GM12878 (cell line): ENCODE data around the gene OSBPL3. TPM values are rescaled to one million over a fixed set of nuclear protein-coding genes. Genes with fewer than 3 reads are reported as not detected.

Source experiments
- BRCA1 ChIP-seq: IDR thresholded peaks from 2 replicates; pipeline ENCODE4 v1.6.1; 2011; ENCODE audit warnings: low read depth, low read length, improper control_type of control experiment
- HDAC6 ChIP-seq: fragments of 200-600 bp; sonication (generic); IDR thresholded peaks from one replicate; pipeline ENCODE4 v1.8.0; 2017; ENCODE audit warnings: antibody characterized with exemption; ENCODE audit not compliant: unreplicated experiment
- MEF2B ChIP-seq: fragments of 450-650 bp; IDR thresholded peaks from 2 replicates; pipeline ENCODE4 v1.6.1; 2018; ENCODE audit warnings: mild to moderate bottlenecking, moderate library complexity; ENCODE audit not compliant: partially characterized antibody, poor library complexity, severe bottlenecking
- MYC ChIP-seq: IDR thresholded peaks from 2 replicates; pipeline ENCODE4 v1.6.1; 2011; ENCODE audit warnings: mild to moderate bottlenecking, low read length, moderate library complexity, inconsistent platforms; ENCODE audit not compliant: insufficient read depth, insufficient replicate concordance, insufficient read length, severe bottlenecking
- PKNOX1 ChIP-seq: fragments of 450-650 bp; IDR thresholded peaks from 2 replicates; pipeline ENCODE4 v1.6.1; 2016; ENCODE audit warnings: mild to moderate bottlenecking
- RB1 ChIP-seq: fragments of 450-650 bp; formaldehyde crosslinking; IDR thresholded peaks from 2 replicates; pipeline ENCODE4 v1.6.1; 2017; ENCODE audit warnings: mild to moderate bottlenecking, borderline replicate concordance
- RCOR1 ChIP-seq: conservative IDR thresholded peaks from 2 replicates; pipeline ENCODE4 v1.6.1; 2012; ENCODE audit warnings: low read depth, low read length, improper control_type of control experiment
- TCF12 ChIP-seq: IDR thresholded peaks from 2 replicates; pipeline ENCODE4 v1.6.1; 2011; ENCODE audit warnings: low read depth, mild to moderate bottlenecking, low read length
- ZBTB11 ChIP-seq: fragments of 450-650 bp; formaldehyde crosslinking; IDR thresholded peaks from 2 replicates; pipeline ENCODE4 v1.5.0; 2022; ENCODE audit warnings: mild to moderate bottlenecking, missing genetic modification characterization
- ZNF687 ChIP-seq: fragments of 450-650 bp; IDR thresholded peaks from 2 replicates; pipeline ENCODE4 v1.6.1; 2017; ENCODE audit warnings: mild to moderate bottlenecking, moderate library complexity
- polyA plus RNA-seq, 11 experiments: library from polyadenylated mRNA; depleted of rRNA in 4 of 11; unstranded in 6 of 11; stranded (reverse) in 5 of 11; fragments of >200 nt; fragmentation: Nextera tagmentation in 4 of 11; fragmentation: Illumina TruSeq in 1 of 11; extraction: Ambion mirVana in 4 of 11; extraction: Trizol in 1 of 11; gene quantifications; 1 replicate in 1 of 11; 2 replicates in 10 of 11; pipeline versions ENCODE4 v1.2.1 to v1.2.3, GENCODE V29; 2011 to 2016; ENCODE audit warnings: inconsistent platforms in 2 of 11, missing spikeins in 2 of 11, low read depth in 1 of 11
- total RNA-seq, 4 experiments: library from RNA; depleted of rRNA in 3 of 4; stranded (reverse); fragments of >200 nt in 3 of 4; fragmentation: Illumina TruSeq in 1 of 4; extraction: Trizol in 1 of 4; gene quantifications; 2 replicates each; pipeline versions ENCODE4 v1.2.1 to v1.2.3, GENCODE V29; 2013 to 2021

The OSBPL3 gene
- total and polyA plus RNA-seq, 10 of the 15 experiments (the other 5 are each of a cell fraction or from before 2014, with no cell fraction given), result 6.1 to 46.6 (median 27.0) TPM

- TF ChIP-seq PKNOX1 (no peak), RB1 (no peak), BRCA1 (no peak), ZNF687 (no peak), TCF12 (no peak), HDAC6 (no peak), MYC (no peak), ZBTB11 (no peak), RCOR1 (no peak), MEF2B (no peak)
Measured at GRCh38 chr7:24870766-24871165, 109.2 kb downstream of the OSBPL3 start (continued).
